CD4-positive, alpha-beta T cell treated with Interleukin-1 beta for 1 hour (primary cell): ENCODE measurements around the gene TANGO2.

Source experiments
- DNase-seq, 2 donors: peaks; one replicate each; pipeline ENCODE4 v3.0.0-alpha.2; 2020 to 2022

TANGO2 gene

DNA sequence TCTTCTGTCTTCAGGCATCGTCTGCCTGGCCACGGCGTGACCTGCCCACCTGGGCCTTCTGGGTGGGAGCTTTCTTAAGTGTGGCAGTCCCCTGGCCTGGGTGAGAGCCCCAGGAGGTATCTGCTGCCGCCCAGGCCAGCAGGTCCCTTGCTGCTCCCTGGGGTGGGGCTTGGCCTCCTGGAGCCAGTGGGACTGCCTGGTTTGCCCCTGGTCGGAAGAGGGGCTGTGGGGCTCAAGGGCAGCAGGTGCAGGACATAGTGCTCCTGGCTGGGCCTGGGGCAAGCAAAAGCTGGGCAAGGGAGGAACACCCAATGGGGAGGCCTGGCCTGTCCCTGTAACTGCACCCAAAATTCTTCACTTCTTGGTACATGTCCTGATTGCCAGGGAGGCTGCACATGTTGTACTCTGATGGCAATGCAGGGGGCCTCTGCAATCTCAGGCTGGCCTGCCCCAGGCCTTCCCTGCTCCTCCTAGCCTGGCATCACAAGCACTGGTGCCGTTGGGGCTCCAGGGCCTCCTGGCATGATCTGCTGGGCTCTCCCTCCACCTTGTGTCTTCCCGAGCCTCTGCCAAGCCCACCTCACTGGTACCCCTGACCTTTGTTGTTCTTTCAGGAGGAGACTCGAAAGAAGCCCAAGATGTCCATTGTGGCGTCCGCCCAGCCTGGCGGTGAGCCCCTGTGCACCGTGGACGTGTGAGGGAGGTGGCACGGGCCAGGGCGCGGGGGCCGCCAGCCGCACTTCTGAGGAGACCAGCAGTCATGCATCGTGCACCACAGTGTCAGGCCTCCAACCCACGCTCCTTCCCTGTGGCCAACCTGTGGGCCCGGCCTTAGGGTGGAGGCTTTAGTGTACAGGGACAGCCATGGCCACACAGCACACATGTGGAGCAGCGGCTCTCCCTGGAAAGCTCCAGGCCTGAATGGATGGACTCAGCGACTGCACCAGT lies 88.8 kb downstream of the TANGO2 start:
- no peak for DNase-seq

DNA sequence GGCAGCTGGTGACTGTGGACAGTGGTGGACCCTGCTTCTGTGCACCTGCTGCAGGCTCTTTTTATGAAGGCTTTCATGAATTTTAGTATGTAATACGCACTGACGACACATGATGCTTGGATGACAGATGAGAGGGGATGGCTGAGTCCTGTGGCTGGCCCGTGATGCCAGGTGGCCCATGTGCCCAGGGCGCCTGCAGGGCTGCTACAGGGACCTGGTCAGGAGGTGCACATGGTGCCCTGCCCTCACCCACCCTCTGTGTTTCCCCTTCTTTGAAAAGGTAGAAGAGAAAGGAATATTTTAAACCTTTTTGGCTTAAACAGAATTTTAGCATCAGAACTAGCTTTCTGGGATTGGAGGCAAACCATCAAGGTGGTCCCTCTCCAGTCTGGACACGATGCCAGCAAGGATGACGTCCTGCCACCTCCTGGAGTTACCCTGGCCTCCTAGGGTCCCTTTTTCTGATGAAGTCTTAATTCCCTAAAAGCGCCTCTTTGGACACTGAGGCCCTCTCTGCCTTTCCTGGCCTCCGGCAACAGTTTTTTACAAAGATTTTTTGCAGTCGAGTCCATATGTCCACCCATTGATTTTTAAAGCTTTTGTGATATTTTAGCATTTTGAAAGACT lies 89.6 kb downstream of the TANGO2 start:
- no peak for DNase-seq

GRCh38 chr22:20111045-20111688 lies 90.3 kb downstream of the TANGO2 start:
- peak; percentile 24 to 35 for DNase-seq

- DNase-seq, result no peak
These were observed 91.0 kb downstream of the TANGO2 start for GRCh38 chr22:20111689-20112622.

DNA sequence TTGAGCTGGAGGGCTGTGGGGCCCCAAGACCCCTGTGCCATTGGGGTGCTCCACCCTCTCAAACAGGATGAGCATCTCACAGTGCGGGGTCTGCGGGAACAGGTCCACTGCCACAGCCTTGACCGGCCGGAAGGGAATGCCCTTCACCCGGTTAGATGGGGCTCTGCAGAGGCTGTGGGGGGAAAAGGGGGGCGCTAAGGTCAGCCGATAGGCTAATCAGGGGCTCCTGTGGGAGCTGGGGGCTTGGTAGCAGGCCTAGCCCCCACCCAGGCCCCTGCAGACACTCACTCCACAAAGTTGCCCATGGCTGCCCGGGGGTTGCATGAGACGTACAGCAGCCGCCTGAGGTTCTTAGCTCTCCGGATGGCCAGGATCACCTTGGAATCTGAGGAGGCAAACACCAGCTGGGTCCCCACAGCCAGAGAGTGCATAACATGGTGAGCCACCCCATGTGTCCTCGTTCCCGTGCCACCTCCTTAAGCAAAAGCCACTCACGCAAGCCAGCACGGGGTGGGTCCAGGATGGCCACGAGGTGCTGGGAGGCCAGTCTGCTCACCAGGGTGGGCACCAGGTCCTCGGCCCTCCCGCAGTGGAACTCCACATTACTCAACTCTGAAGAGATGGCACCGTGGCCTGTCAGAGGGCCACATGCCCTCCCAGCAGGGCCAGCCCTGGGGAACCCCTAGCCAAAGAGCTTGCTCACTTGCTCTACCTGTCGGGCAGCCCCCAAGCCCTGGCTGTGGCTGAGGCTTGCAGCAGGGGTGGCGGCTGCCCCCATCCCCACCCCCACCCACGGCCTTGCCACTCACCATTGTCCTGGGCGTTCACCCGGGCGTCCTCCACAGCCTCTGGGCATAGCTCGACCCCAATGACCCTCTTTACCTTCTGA lies 92.0 kb downstream of the TANGO2 start:
- no peak for DNase-seq

- DNase-seq, result no peak
These were observed 92.8 kb downstream of the TANGO2 start for GRCh38 chr22:20113551-20114310.

- no peak for DNase-seq
These were observed 93.9 kb downstream of the TANGO2 start for GRCh38 chr22:20114506-20115475.

DNA sequence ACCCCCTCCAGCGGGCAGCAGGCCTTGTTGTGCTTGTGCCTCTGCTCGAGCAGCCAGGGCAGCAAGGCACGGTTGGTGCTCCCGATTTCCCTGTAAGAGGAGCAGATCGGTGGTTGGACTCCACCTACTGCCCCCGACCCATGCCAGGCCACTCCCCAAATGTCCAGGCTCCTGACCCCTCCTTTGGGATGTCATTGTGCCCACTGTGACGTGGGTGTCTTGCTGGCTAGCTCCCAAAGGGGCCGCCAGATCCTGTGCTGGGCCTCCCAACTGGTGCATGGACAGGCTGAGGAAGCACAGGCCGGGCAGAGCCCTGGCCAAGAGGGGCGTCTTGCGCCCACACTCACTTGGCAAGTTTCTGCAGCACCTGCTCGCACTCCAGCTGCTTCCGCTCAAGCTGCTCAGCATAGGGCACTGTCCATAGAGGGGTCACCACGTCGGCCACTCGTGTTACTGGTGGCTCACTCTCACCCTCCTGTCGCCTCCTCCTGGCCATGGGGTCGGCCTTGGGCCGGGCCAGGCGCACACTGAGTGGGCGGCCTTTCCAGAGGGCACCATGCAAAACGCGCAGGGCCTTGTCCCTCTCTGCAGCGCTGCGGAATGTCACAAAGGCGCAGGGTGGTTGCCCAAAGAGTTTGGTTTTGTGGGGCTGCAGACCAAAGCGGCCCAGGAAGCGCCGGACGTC lies 94.9 kb downstream of the TANGO2 start, which contains the start of gene RANBP1:
Gene RANBP1, plus strand, starts transcription at position 414 of the 685 bp plus-strand sequence. Its CDS starts 81 bp downstream, at position 495.
- no peak for DNase-seq

DNA sequence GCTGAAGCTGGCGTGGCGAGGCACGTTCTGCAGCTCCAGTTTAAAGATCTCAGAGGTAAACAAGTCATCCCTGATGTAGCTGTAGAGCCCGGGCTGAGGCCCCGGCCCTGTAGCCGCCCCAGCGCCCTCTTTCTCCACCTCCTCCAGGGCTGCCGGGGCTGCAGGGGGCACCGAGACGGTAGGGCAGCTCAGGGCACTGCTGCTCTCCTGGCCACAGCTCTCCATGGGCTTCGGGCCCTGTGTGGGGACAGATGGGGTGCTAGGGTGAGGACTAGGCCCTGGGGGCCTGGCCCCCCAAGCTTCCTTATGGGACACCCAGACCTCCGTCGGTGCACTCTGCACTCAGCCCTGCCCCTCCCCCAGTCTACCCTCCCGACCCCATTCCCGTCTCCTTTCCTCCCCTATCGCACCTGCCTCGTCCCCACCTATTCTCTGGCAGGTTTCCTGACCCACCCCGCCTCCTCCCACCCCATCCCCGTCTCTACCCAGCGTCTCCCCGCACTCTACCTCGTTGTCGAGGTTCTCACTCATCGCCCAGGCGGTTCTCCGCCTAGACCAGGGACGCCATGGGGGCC lies 95.6 kb downstream of the TANGO2 start:
- DNase-seq, result no peak
